ENCODE measurements around the gene FAM124B. TPM values are rescaled to one million over a fixed set of nuclear protein-coding genes. Genes with fewer than 3 reads are reported as not detected.

The FAM124B gene
- total RNA-seq, 1 experiment from 2014 or later = 0.83 TPM

GRCh38 chr2:224404796-224405195, 2.9 kb upstream of the FAM124B start:
- Histone ChIP-seq H3K23me2 (ENCODE audit: insufficient read length, low read depth, low read length, poor library complexity, severe bottlenecking) (no peaks in the 10 kb centered on the region), H3T11ph (ENCODE audit: low read length) (no peak overlapping the region), H4K5ac (ENCODE audit: insufficient read length, low read depth, low read length) (no peak overlapping the region), H2BK20ac (ENCODE audit: low read depth, low read length, poor library complexity, severe bottlenecking) (no peak overlapping the region), H2BK15ac (ENCODE audit: low read depth, low read length) (no peak overlapping the region), H4K91ac (ENCODE audit: insufficient read length, low read depth, low read length) (no peak overlapping the region), H4K20me1 (ENCODE audit: control insufficient read depth, insufficient read depth, insufficient read length) (no peaks in the 10 kb centered on the region), H3K27ac (ENCODE audit: insufficient read length, low read depth, low read length) (no peak overlapping the region), H3K4me2 (ENCODE audit: insufficient read depth, insufficient read length, low read length) (no peak overlapping the region), H3K18ac (ENCODE audit: insufficient read length, low read depth, low read length) (no peak overlapping the region), H3K9me3 (ENCODE audit: control insufficient read depth, low read depth, low read length) (no peaks in the 10 kb centered on the region), H3K79me2 (ENCODE audit: insufficient read depth, low read length) (no peaks in the 10 kb centered on the region), H3K27me3 (ENCODE audit: insufficient read depth, low read length) (no peaks in the 10 kb centered on the region), H3K56ac (ENCODE audit: insufficient read length, low read depth, low read length) (no peak overlapping the region), H4K8ac (replicated peaks; ENCODE audit: insufficient read length, low read depth, low read length) (no peak overlapping the region), H3K14ac (ENCODE audit: insufficient read depth, low read length) (no peak overlapping the region), H2AFZ (ENCODE audit: low read length) (no peak overlapping the region), H3K23ac (ENCODE audit: insufficient read length, low read depth, low read length) (no peak overlapping the region), H3K4me1 (ENCODE audit: insufficient read depth, low read length) (no peaks in the 10 kb centered on the region; the same call in 1 of the 2 replicates), H2BK5ac (ENCODE audit: insufficient read length, low read length) (no peak overlapping the region), H3K9ac (ENCODE audit: extremely low read depth, insufficient read length, low read length) (no peak overlapping the region), H3K4ac (ENCODE audit: low read depth, low read length) (no peak overlapping the region), H2BK120ac (ENCODE audit: low read depth, low read length, poor library complexity, severe bottlenecking) (no peak overlapping the region), H3K79me1 (ENCODE audit: insufficient read depth, low read depth, low read length, poor library complexity, severe bottlenecking) (no peaks in the 10 kb centered on the region), H2BK12ac (ENCODE audit: insufficient read length, low read depth, low read length) (no peak overlapping the region), H2AK5ac (ENCODE audit: insufficient read length, low read length) (no peak overlapping the region)
- Mint-ChIP-seq H3K4me3 (no peak overlapping the region), H3K36me3 (ENCODE audit: insufficient read depth in 1 of 3, low read depth in 3 of 3) (peaks cover 0 to 12% (median 7%) of the 10 kb centered on the region in 3 experiments; a peak in 3 of 7 replicates), H3K4me1 (peaks cover 1 to 4% of the 10 kb centered on the region in 2 experiments; a peak in 3 of 4 replicates), H3K9me3 (peaks cover 8 to 9% of the 10 kb centered on the region in 2 experiments; a peak in 4 of 5 replicates), H3K27ac (no peak overlapping the region), H3K27me3 (ENCODE audit: low read depth) (no peaks in the 10 kb centered on the region)
- no peak for DNase-seq
- no CpG with 5 or more reads among the region's 5 CpGs for WGBS (ENCODE audit: extremely low coverage, insufficient read length, low lambda C conversion rate)
- no peak for TF ChIP-seq CTCF (conservative IDR thresholded peaks at IDR 0.05)
